GM18505 (cell line): ENCODE results near the gene MSMP.

ENCODE experiments used
- ATAC-seq: cut with Tn5 transposase; IDR thresholded peaks from one replicate; pipeline ENCODE4 v1.9.1; 2021; ENCODE audit not compliant: unreplicated experiment
- POLR2A ChIP-seq: IDR thresholded peaks from 4 replicates; pipeline ENCODE4 v1.6.1; 2011; ENCODE audit warnings: borderline replicate concordance; ENCODE audit not compliant: insufficient read depth, insufficient read length; ENCODE audit errors: extremely low read depth

MSMP gene

GRCh38 chr9:35717132-35717870 is 36.8 kb downstream of the MSMP start:
- ATAC-seq: no peak
- TF ChIP-seq POLR2A: no peak

GRCh38 chr9:35716230-35716629 is 37.8 kb downstream of the MSMP start:
- no peak for TF ChIP-seq POLR2A
- no peak for ATAC-seq

- TF ChIP-seq POLR2A: no peak
- no peak for ATAC-seq
These were observed 39.4 kb downstream of the MSMP start for GRCh38 chr9:35714579-35715252.

GRCh38 chr9:35714123-35714522 is 40.0 kb downstream of the MSMP start:
- TF ChIP-seq POLR2A: no peak

GRCh38 chr9:35713578-35713977 is 40.5 kb downstream of the MSMP start:
- no peak for TF ChIP-seq POLR2A
- ATAC-seq: no peak

More at GRCh38 chr9:35714123-35714522, 40.0 kb downstream of the MSMP start:
- ATAC-seq: no peak

- ATAC-seq: no peak
These were observed 41.2 kb downstream of the MSMP start for GRCh38 chr9:35712762-35713400.

GRCh38 chr9:35711501-35712428 is 42.3 kb downstream of the MSMP start:
- ATAC-seq: no peak
- TF ChIP-seq POLR2A: no peak

More at GRCh38 chr9:35712762-35713400, 41.2 kb downstream of the MSMP start:
- no peak for TF ChIP-seq POLR2A

- no peak for ATAC-seq
These were observed 43.1 kb downstream of the MSMP start for GRCh38 chr9:35710818-35711500.

GRCh38 chr9:35708146-35708545 is 45.9 kb downstream of the MSMP start:
- TF ChIP-seq POLR2A: no peak

More at GRCh38 chr9:35710818-35711500, 43.1 kb downstream of the MSMP start:
- no peak for TF ChIP-seq POLR2A

GRCh38 chr9:35706951-35707350 is 47.1 kb downstream of the MSMP start:
- TF ChIP-seq POLR2A: no peak
- ATAC-seq: no peak

More at GRCh38 chr9:35708146-35708545, 45.9 kb downstream of the MSMP start:
- no peak for ATAC-seq

- TF ChIP-seq POLR2A: no peak
- ATAC-seq: no peak
These were observed 48.1 kb downstream of the MSMP start for GRCh38 chr9:35705836-35706430.

- no peak for ATAC-seq
- no peak for TF ChIP-seq POLR2A
These were observed 48.7 kb downstream of the MSMP start for GRCh38 chr9:35705372-35705771.
